ENCODE measurements around the gene PEPD. TPM values are rescaled to one million over a fixed set of nuclear protein-coding genes. Genes with fewer than 3 reads are reported as not detected.

PEPD gene
- total RNA-seq, 1 experiment from 2014 or later: 18.3 TPM

GRCh38 chr19:33530842-33531241 is 9.3 kb upstream of the PEPD start:
- Mint-ChIP-seq H3K4me3 (ENCODE audit: unreplicated experiment) (no peak overlapping the region), H3K27me3 (ENCODE audit: insufficient read depth, unreplicated experiment) (peaks cover 22% of the 10 kb centered on the region), H3K9me3 (ENCODE audit: unreplicated experiment) (no peaks in the 10 kb centered on the region), H3K4me1 (ENCODE audit: insufficient read depth, unreplicated experiment) (no peaks in the 10 kb centered on the region), H3K36me3 (ENCODE audit: insufficient read depth, unreplicated experiment) (no peaks in the 10 kb centered on the region), H3K27ac (ENCODE audit: low read depth, unreplicated experiment) (no peak overlapping the region)
- ChIA-PET POLR2A (no interaction called here), CTCF (no interaction called here)
- no peak for DNase-seq (ENCODE audit: unreplicated experiment)
- no TSS peak for BruUV-seq (replicated peaks)
- intact Hi-C loops (cut with micrococcal nuclease): no loop called here
- TF ChIP-seq, protein P1, sequence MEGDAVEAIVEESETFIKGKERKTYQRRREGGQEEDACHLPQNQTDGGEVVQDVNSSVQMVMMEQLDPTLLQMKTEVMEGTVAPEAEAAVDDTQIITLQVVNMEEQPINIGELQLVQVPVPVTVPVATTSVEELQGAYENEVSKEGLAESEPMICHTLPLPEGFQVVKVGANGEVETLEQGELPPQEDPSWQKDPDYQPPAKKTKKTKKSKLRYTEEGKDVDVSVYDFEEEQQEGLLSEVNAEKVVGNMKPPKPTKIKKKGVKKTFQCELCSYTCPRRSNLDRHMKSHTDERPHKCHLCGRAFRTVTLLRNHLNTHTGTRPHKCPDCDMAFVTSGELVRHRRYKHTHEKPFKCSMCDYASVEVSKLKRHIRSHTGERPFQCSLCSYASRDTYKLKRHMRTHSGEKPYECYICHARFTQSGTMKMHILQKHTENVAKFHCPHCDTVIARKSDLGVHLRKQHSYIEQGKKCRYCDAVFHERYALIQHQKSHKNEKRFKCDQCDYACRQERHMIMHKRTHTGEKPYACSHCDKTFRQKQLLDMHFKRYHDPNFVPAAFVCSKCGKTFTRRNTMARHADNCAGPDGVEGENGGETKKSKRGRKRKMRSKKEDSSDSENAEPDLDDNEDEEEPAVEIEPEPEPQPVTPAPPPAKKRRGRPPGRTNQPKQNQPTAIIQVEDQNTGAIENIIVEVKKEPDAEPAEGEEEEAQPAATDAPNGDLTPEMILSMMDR (IDR thresholded peaks at IDR 0.05; ENCODE audit: unreplicated experiment): no peak

- BruUV-seq (replicated peaks): no TSS peak
- no peak for DNase-seq (ENCODE audit: unreplicated experiment)
- H3K4me1 Mint-ChIP-seq (ENCODE audit: insufficient read depth, unreplicated experiment): no peaks in the 10 kb centered on the region
- no peak overlapping the region for H3K27ac Mint-ChIP-seq (ENCODE audit: low read depth, unreplicated experiment)
- H3K4me3 Mint-ChIP-seq (ENCODE audit: unreplicated experiment): no peak overlapping the region
- no peaks in the 10 kb centered on the region for H3K9me3 Mint-ChIP-seq (ENCODE audit: unreplicated experiment)
- intact Hi-C loops (cut with micrococcal nuclease): no loop called here
- TF ChIP-seq, protein P1 (IDR thresholded peaks at IDR 0.05; ENCODE audit: unreplicated experiment): no peak
- ChIA-PET POLR2A (no interaction called here), CTCF (interaction anchor here (0.6 kb wide), 1 partner anchor 347 kb away, joined by 3 read pairs; no protein-coding TSS in a partner anchor)
- no peaks in the 10 kb centered on the region for H3K36me3 Mint-ChIP-seq (ENCODE audit: insufficient read depth, unreplicated experiment)
- peaks cover 16% of the 10 kb centered on the region for H3K27me3 Mint-ChIP-seq (ENCODE audit: insufficient read depth, unreplicated experiment)
Observed at GRCh38 chr19:33530296-33530695, 8.7 kb upstream of the PEPD start.

GRCh38 chr19:33529094-33529676 is 7.6 kb upstream of the PEPD start:
- ChIA-PET CTCF (no interaction called here), POLR2A (no interaction called here)
- no peaks in the 10 kb centered on the region for H3K36me3 Mint-ChIP-seq (ENCODE audit: insufficient read depth, unreplicated experiment)
- no peak overlapping the region for H3K27ac Mint-ChIP-seq (ENCODE audit: low read depth, unreplicated experiment)
- no peak overlapping the region for H3K4me3 Mint-ChIP-seq (ENCODE audit: unreplicated experiment)
- H3K27me3 Mint-ChIP-seq (ENCODE audit: insufficient read depth, unreplicated experiment): peaks cover 10% of the 10 kb centered on the region
- BruUV-seq (replicated peaks): no TSS peak
- H3K4me1 Mint-ChIP-seq (ENCODE audit: insufficient read depth, unreplicated experiment): no peaks in the 10 kb centered on the region
- TF ChIP-seq, protein P1 (IDR thresholded peaks at IDR 0.05; ENCODE audit: unreplicated experiment): no peak
- no peaks in the 10 kb centered on the region for H3K9me3 Mint-ChIP-seq (ENCODE audit: unreplicated experiment)
- intact Hi-C loops (cut with micrococcal nuclease): no loop called here
- no peak for DNase-seq (ENCODE audit: unreplicated experiment)

- H3K27ac Mint-ChIP-seq (ENCODE audit: low read depth, unreplicated experiment): no peak overlapping the region
- peaks cover 10% of the 10 kb centered on the region for H3K27me3 Mint-ChIP-seq (ENCODE audit: insufficient read depth, unreplicated experiment)
- no TSS peak for BruUV-seq (replicated peaks)
- no peaks in the 10 kb centered on the region for H3K36me3 Mint-ChIP-seq (ENCODE audit: insufficient read depth, unreplicated experiment)
- ChIA-PET CTCF (interaction anchor here (0.7 kb wide), 1 partner anchor 573 kb away, joined by 3 read pairs; no protein-coding TSS in a partner anchor), POLR2A (no interaction called here)
- TF ChIP-seq, protein P1 (IDR thresholded peaks at IDR 0.05; ENCODE audit: unreplicated experiment): no peak
- intact Hi-C loops (cut with micrococcal nuclease): no loop called here
- DNase-seq (ENCODE audit: unreplicated experiment): no peak
- no peaks in the 10 kb centered on the region for H3K4me1 Mint-ChIP-seq (ENCODE audit: insufficient read depth, unreplicated experiment)
- H3K4me3 Mint-ChIP-seq (ENCODE audit: unreplicated experiment): no peak overlapping the region
- H3K9me3 Mint-ChIP-seq (ENCODE audit: unreplicated experiment): no peaks in the 10 kb centered on the region
Observed at GRCh38 chr19:33528404-33528803, 6.8 kb upstream of the PEPD start.

All from MCF 10A (cell line).